GM06990 (cell line): ENCODE data around the gene KANSL1.

Source experiments
- DNase-seq: peaks from one replicate; pipeline ENCODE4 v3.0.0-alpha.2; 2011; ENCODE audit not compliant: insufficient read length; ENCODE audit errors: extremely low read depth
- H3K27me3 ChIP-seq: replicated peaks from 2 replicates; pipeline ENCODE4 v1.6.0; 2011; ENCODE audit warnings: low read length; ENCODE audit not compliant: control insufficient read depth, insufficient read depth
- H3K36me3 ChIP-seq: 2 replicates; pipeline ENCODE4 v1.5.1; 2011; ENCODE audit warnings: low read length; ENCODE audit not compliant: control insufficient read depth, insufficient read depth
- H3K4me3 ChIP-seq: replicated peaks from 2 replicates; pipeline ENCODE4 v1.5.1; 2011; ENCODE audit warnings: low read depth, mild to moderate bottlenecking, control low read depth, low read length
- TF ChIP-seq, protein P1 (sequence below): IDR thresholded peaks from 2 replicates; pipeline ENCODE4 v1.5.1; 2011; ENCODE audit warnings: low read length, control low read depth, mild to moderate bottlenecking, inconsistent platforms; ENCODE audit not compliant: insufficient read depth, poor library complexity, severe bottlenecking

KANSL1 gene

DNA sequence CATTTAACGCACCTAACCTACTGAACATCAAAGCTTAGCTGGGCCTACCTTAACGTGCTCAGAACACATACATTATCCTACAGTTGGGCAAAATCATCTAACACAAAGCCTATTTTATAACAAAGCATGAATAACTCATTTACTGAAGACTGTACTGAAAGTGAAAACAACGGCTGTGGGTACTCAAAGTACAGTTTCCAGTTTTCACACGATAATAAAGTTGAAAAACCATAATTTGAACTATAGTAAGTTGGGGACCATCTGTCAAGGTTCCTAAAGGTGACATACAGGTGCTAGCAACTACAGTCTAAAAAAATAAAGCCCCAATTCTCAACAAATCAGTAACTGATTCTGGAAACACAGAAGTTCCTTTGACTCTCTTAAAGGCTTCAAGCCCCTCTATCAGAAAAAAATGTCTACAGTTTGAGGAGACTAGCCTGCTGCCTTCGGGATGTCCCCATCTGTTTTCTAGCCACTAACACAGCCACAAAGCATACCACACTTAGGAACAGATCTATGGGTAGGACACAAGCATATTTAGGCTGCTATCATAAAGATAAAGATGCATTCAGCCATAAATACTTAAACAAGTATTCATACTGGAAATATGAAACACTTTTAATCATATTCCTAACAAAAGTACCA, 71.3 kb downstream of the KANSL1 start:
- no peaks in the 10 kb centered on the region for H3K27me3 ChIP-seq
- H3K36me3 ChIP-seq, result no peaks in the 10 kb centered on the region
- peak; percentile 68 for DNase-seq
- H3K4me3 ChIP-seq, result peak overlapping the region; percentile 24; the same call in 1 of the 2 replicates
- TF ChIP-seq, protein P1, sequence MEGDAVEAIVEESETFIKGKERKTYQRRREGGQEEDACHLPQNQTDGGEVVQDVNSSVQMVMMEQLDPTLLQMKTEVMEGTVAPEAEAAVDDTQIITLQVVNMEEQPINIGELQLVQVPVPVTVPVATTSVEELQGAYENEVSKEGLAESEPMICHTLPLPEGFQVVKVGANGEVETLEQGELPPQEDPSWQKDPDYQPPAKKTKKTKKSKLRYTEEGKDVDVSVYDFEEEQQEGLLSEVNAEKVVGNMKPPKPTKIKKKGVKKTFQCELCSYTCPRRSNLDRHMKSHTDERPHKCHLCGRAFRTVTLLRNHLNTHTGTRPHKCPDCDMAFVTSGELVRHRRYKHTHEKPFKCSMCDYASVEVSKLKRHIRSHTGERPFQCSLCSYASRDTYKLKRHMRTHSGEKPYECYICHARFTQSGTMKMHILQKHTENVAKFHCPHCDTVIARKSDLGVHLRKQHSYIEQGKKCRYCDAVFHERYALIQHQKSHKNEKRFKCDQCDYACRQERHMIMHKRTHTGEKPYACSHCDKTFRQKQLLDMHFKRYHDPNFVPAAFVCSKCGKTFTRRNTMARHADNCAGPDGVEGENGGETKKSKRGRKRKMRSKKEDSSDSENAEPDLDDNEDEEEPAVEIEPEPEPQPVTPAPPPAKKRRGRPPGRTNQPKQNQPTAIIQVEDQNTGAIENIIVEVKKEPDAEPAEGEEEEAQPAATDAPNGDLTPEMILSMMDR, result no peak

DNA sequence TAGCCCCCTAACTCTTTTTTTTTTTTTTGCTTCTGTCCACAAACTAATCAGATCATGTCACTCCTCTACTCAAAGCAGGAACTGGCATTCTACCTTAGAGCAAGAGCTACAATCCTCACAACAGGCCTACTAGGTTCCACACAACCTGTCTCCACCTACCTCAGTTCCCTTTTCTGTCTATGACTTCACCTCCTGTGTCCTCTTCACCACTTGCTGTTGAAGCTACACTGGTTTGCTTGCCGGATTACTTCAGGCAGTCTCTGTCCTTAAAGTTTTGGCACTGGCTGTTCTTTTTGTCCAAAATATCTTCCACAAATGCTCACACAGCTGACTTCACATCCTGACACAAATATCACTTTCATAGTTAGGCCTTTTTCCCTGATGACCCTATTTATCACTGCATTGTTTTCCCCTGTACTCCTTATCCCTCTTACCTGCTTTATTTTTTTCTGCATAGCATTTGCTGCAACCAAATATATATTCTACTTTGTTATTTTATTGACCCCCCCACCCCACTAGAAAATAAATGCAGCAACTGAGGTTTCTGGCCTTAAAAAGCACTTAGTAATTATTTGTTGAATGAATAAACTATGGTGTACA, 72.0 kb downstream of the KANSL1 start:
- Histone ChIP-seq H3K4me3 (no peak overlapping the region), H3K36me3 (no peaks in the 10 kb centered on the region), H3K27me3 (no peaks in the 10 kb centered on the region)
- TF ChIP-seq, protein P1, result no peak
- no peak for DNase-seq

DNA sequence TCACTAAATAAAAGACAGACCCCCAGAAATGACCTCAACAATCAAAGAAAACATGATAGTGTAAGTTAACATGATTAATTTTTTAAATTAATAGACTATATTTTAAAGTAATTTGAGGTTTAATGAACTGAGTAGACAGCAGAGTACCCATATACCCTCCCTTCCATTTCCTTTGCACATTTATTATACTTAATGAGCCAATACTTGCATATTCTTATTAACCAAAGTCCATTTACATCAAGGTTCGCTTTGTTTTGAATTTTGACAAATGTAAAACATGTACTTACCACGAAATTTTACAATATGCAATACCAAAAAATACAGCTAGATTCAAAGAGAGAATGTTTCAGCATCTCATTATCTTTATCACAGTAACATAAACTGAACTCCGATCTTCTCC, 72.7 kb downstream of the KANSL1 start:
- H3K27me3 ChIP-seq, result no peaks in the 10 kb centered on the region
- no peak overlapping the region for H3K4me3 ChIP-seq
- no peaks in the 10 kb centered on the region for H3K36me3 ChIP-seq
- TF ChIP-seq, protein P1, result no peak
- no peak for DNase-seq

DNA sequence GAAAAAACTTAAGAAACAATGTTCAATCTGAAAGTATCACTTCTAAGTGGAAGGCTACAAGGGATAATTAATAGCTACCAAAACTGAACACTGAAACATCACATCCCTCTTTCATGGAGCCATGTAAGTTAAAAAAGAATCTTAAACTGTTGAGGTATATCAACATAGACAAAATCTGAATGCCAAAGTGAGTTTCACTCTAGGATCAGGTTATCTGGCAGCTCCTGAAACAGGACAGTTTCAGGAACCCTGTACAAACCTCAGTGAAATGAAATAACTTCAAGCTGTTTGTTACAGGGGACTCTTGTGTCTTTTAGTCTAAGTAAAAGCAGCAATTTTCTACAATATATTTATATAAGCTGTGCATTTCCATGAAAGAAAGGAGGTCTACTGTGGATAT, 73.2 kb downstream of the KANSL1 start:
- DNase-seq, result no peak
- Histone ChIP-seq H3K36me3 (no peaks in the 10 kb centered on the region), H3K27me3 (no peaks in the 10 kb centered on the region), H3K4me3 (no peak overlapping the region)
- TF ChIP-seq, protein P1, result no peak

DNA sequence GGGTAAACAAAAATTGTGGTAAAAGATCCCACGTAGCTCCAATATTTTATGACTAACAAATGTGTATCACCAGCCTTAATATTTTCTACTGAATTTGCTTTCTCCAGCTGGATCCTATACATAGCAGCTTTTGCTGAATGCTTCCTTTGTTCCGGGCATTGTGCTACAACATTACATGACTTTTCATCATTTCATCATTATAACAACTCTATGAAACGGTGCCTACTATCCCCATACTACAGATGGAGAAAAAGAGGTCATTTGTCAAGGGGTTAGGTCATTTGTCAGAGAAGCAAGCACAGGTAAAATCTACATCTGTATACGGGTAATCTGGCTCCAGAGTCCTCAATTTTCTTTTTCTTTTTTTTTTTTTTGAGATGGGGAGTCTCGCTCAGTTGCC, 74.3 kb downstream of the KANSL1 start:
- TF ChIP-seq, protein P1, result no peak
- no peaks in the 10 kb centered on the region for H3K36me3 ChIP-seq
- no peak for DNase-seq
- no peak overlapping the region for H3K4me3 ChIP-seq
- H3K27me3 ChIP-seq, result no peaks in the 10 kb centered on the region
